Natural killer cell (primary cell): ENCODE data around the gene FANK1. TPM values are rescaled to one million over a fixed set of nuclear protein-coding genes. Genes with fewer than 3 reads are reported as not detected.

ENCODE experiments used
- ATAC-seq, 3 donors: fragments of 150-1000 bp in 2 of 3; fragments of 200-7000 bp in 1 of 3; cut with Tn5 transposase; 1 replicate in 1 of 3; 2 replicates in 2 of 3; pipeline ENCODE4 v1.10.0; 2021; ENCODE audit warnings: mild to moderate bottlenecking in 2 of 3, moderate library complexity in 2 of 3
- DNase-seq, 2 donors: peaks; one replicate each; pipeline versions ENCODE4 v3.0.0 to v3.0.0-alpha.2; 2013 to 2021; ENCODE audit warnings: mixed read lengths in 1 of 2
- H3K27ac ChIP-seq: one replicate; pipeline ENCODE4 v1.5.1; 2013; ENCODE audit warnings: mild to moderate bottlenecking, low read length
- H3K27me3 ChIP-seq: one replicate; pipeline ENCODE4 v1.6.1; 2013; ENCODE audit warnings: low read length; ENCODE audit not compliant: control insufficient read depth, insufficient read depth
- H3K36me3 ChIP-seq: one replicate; pipeline ENCODE4 v1.6.1; 2013; ENCODE audit warnings: low read length; ENCODE audit not compliant: control insufficient read depth, insufficient read depth
- H3K4me1 ChIP-seq: one replicate; pipeline ENCODE4 v1.6.1; 2013; ENCODE audit warnings: low read length; ENCODE audit not compliant: control insufficient read depth, insufficient read depth
- H3K4me3 ChIP-seq: one replicate; pipeline ENCODE4 v1.5.1; 2013; ENCODE audit warnings: low read length
- H3K9me3 ChIP-seq: one replicate; pipeline ENCODE4 v1.6.1; 2013; ENCODE audit warnings: low read length; ENCODE audit not compliant: control insufficient read depth, insufficient read depth
- H3K27ac Mint-ChIP-seq, 2 donors: one replicate each; pipeline ENCODE4 v1.8.0; 2022; ENCODE audit warnings: mild to moderate bottlenecking in 2 of 2, mixed read lengths in 2 of 2, moderate library complexity in 1 of 2
- H3K27me3 Mint-ChIP-seq, 2 donors: one replicate each; pipeline ENCODE4 v1.8.0; 2022; ENCODE audit warnings: low read depth in 2 of 2, mixed read lengths in 2 of 2
- H3K36me3 Mint-ChIP-seq: one replicate; pipeline ENCODE4 v1.8.0; 2022; ENCODE audit warnings: mixed read lengths
- H3K4me1 Mint-ChIP-seq, 2 donors: one replicate each; pipeline ENCODE4 v1.8.0; 2022; ENCODE audit warnings: mixed read lengths in 2 of 2
- H3K4me3 Mint-ChIP-seq: one replicate; pipeline ENCODE4 v1.8.0; 2022; ENCODE audit warnings: mild to moderate bottlenecking, moderate library complexity, mixed read lengths
- H3K9me3 Mint-ChIP-seq, 2 donors: one replicate each; pipeline ENCODE4 v1.8.0; 2022; ENCODE audit warnings: mixed read lengths in 2 of 2
- CTCF ChIP-seq: fragments of 200-600 bp; IDR thresholded peaks from one replicate; pipeline ENCODE4 v1.8.0; 2022; ENCODE audit warnings: antibody characterized with exemption
- WGBS: methylation state at CpG from one replicate; pipeline ENCODE4 v1.1.7; 2013; ENCODE audit warnings: missing lambda C conversion rate; ENCODE audit not compliant: insufficient coverage; 5-methylcytosine and 5-hydroxymethylcytosine counted together
- intact Hi-C: fragments of 100-400 bp; cut with micrococcal nuclease; formaldehyde crosslinking; loops from one replicate; pipeline ENCODE4 v1.14.2; 2022
- total RNA-seq, 4 donors: library from RNA; stranded (reverse); fragments of 120-200 nt in 1 of 4; gene quantifications; one replicate each; pipeline versions ENCODE4 v1.2.3 to v1.2.4, GENCODE V29; 2013 to 2022

FANK1 gene
- total RNA-seq, 3 donors from 2014 or later (not counting 1 experiment from before 2014, with no cell fraction given), result not detected

DNA sequence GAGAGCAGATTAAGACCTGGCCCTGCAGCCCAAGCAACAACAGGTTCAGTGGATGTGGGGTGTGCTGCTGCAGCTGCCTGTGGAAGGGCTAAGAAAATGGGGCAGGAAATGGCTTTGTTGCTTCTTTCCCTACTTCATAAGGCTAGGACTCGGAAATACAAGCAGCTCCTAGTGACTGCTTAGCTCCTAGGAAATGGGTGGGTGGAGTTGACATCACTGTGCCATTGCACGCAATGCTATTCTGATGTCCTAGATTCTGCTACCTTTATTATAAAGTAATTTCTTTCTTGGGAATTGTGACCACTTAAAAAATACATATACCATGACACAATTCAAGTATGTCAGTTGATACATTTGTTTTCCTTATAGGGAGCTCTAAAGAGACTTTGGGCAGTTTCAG is 155.8 kb downstream of the FANK1 start:
- H3K27me3 Mint-ChIP-seq, result peaks cover 18 to 32% of the 10 kb centered on the region in 2 donors
- H3K4me1 Mint-ChIP-seq, result peaks cover 0 to 11% of the 10 kb centered on the region in 2 donors
- H3K36me3 Mint-ChIP-seq, result no peaks in the 10 kb centered on the region

GRCh38 chr10:126054191-126054590 is 157.8 kb downstream of the FANK1 start:
- WGBS, result 94% methylated on average over 6 of the region's 6 CpGs
- ATAC-seq (no peak), DNase-seq (no peak)
- Histone ChIP-seq H3K4me3 (no peak overlapping the region), H3K27me3 (no peaks in the 10 kb centered on the region), H3K4me1 (no peaks in the 10 kb centered on the region), H3K27ac (no peak overlapping the region), H3K36me3 (no peaks in the 10 kb centered on the region), H3K9me3 (no peaks in the 10 kb centered on the region)
- Mint-ChIP-seq H3K4me3 (no peak overlapping the region), H3K27ac (no peak overlapping the region), H3K36me3 (no peaks in the 10 kb centered on the region), H3K9me3 (no peaks in the 10 kb centered on the region), H3K27me3 (peaks cover 21 to 36% of the 10 kb centered on the region in 2 donors), H3K4me1 (peaks cover 0 to 11% of the 10 kb centered on the region in 2 donors)
- TF ChIP-seq CTCF, result no peak
- intact Hi-C loops, result no loop called here

More for the DNA sequence above, 155.8 kb downstream of the FANK1 start:
- DNase-seq, result no peak
- TF ChIP-seq CTCF, result no peak
- H3K27ac Mint-ChIP-seq, result no peak overlapping the region
- H3K4me1 ChIP-seq, result no peaks in the 10 kb centered on the region
- no peak overlapping the region for H3K4me3 ChIP-seq
- H3K27me3 ChIP-seq, result no peaks in the 10 kb centered on the region
- no peaks in the 10 kb centered on the region for H3K36me3 ChIP-seq
- no peaks in the 10 kb centered on the region for H3K9me3 ChIP-seq
- no peaks in the 10 kb centered on the region for H3K9me3 Mint-ChIP-seq
- intact Hi-C loops, result no loop called here
- no peak overlapping the region for H3K27ac ChIP-seq
- no peak for ATAC-seq
- H3K4me3 Mint-ChIP-seq, result no peak overlapping the region
- WGBS, result 100% methylated on average over 1 of the region's 2 CpGs

GRCh38 chr10:126057494-126057893 is 161.1 kb downstream of the FANK1 start:
- ATAC-seq (no peak), DNase-seq (no peak)
- no peaks in the 10 kb centered on the region for H3K4me1 Mint-ChIP-seq
- Histone ChIP-seq H3K4me1 (no peaks in the 10 kb centered on the region), H3K36me3 (no peaks in the 10 kb centered on the region), H3K9me3 (no peaks in the 10 kb centered on the region), H3K27ac (no peak overlapping the region), H3K4me3 (no peak overlapping the region), H3K27me3 (no peaks in the 10 kb centered on the region)
- peaks cover 12 to 26% of the 10 kb centered on the region in 2 donors for H3K27me3 Mint-ChIP-seq
- intact Hi-C loops, result no loop called here
- TF ChIP-seq CTCF, result no peak
- H3K4me3 Mint-ChIP-seq, result no peak overlapping the region
- H3K27ac Mint-ChIP-seq, result no peak overlapping the region
- no peaks in the 10 kb centered on the region for H3K36me3 Mint-ChIP-seq
- H3K9me3 Mint-ChIP-seq, result no peaks in the 10 kb centered on the region
- 91% methylated on average over 5 of the region's 8 CpGs for WGBS

DNA sequence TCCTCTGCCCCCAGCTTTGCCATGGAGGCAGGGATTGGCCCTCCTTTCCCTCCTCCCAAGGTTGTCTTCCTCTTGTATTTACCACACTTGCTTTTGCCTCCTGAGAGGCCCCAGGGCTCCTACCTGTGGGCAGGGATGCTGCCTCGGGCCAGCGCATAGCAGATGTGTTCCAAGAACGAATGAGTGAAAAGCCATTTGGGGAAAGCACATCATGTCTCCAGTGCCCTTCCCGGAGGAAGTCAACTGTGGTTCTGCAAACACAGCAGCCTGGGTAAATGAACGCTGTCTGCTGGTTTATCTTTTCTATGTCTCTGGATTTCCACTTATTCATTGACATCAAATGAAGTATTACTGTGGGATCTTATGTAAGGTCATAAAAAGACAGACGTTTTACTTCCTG is 161.7 kb downstream of the FANK1 start:
- no peaks in the 10 kb centered on the region for H3K36me3 Mint-ChIP-seq
- peaks cover 12 to 24% of the 10 kb centered on the region in 2 donors for H3K27me3 Mint-ChIP-seq
- no peak for DNase-seq
- H3K27ac Mint-ChIP-seq, result no peak overlapping the region
- H3K27ac ChIP-seq, result no peak overlapping the region
- no peaks in the 10 kb centered on the region for H3K36me3 ChIP-seq
- no peaks in the 10 kb centered on the region for H3K4me1 ChIP-seq
- WGBS, result 55% methylated on average over 6 of the region's 6 CpGs
- no peak overlapping the region for H3K4me3 ChIP-seq
- ATAC-seq, result no peak
- H3K4me1 Mint-ChIP-seq, result no peaks in the 10 kb centered on the region
- intact Hi-C loops, result no loop called here
- no peaks in the 10 kb centered on the region for H3K27me3 ChIP-seq
- no peak overlapping the region for H3K4me3 Mint-ChIP-seq
- H3K9me3 Mint-ChIP-seq, result no peaks in the 10 kb centered on the region
- TF ChIP-seq CTCF, result no peak
- H3K9me3 ChIP-seq, result no peaks in the 10 kb centered on the region
